ENCODE data around the gene DUSP5. TPM values are rescaled to one million over a fixed set of nuclear protein-coding genes. Genes with fewer than 3 reads are reported as not detected.

Gene DUSP5
- total and polyA plus RNA-seq, 2 of the 8 experiments (the other 6 are each of a cell fraction or from before 2014, with no cell fraction given), result 13.6 to 30.3 TPM

DNA sequence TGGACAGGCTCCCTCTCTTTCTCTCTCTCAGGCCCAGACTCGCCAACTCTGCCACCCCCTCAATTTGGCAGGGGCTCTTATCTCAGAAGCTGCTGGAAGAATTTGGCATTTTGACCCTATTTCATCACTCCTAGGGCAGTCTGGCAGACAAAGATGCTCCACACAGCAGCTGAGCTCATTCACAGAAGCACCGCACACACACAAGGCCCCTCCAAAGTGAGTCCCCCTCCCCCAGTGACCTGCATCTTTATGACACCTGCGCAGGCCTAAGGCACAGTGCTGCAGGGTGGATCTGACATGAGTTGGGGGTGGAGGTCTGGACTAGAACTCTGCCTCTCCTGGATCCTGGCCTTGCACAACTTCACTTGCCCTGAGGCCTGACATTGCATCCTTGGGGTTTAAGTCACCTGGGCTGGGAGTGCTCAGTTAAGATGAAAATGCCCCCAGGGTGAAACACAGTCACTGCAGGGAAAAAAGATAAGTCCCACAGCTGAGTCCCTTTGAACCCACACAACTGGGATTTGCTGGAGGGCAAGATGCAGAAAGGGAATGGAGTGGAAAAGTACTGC lies 41.1 kb upstream of the DUSP5 start (continued):
- TF ChIP-seq CHD7 (IDR thresholded peaks at IDR 0.05; ENCODE audit: insufficient replicate concordance, low read length) (no peak), JUND (IDR thresholded peaks at IDR 0.05; ENCODE audit: low read length) (no peak), POLR2A (IDR thresholded peaks at IDR 0.05; ENCODE audit: control extremely low read depth in 1 of 2, low read depth in 2 of 2, low read length in 2 of 2) (no peak), RAD21 (IDR thresholded peaks at IDR 0.05 in 1 of 2, conservative IDR thresholded peaks at IDR 0.05 in 1 of 2; ENCODE audit: low read depth in 2 of 2, low read length in 2 of 2) (no peak), BACH1 (IDR thresholded peaks at IDR 0.05; ENCODE audit: low read length) (no peak), TAF1 (IDR thresholded peaks at IDR 0.05; ENCODE audit: low read depth, low read length) (no peak), CHD2 (IDR thresholded peaks at IDR 0.05; ENCODE audit: low read length) (no peak), GABPA (IDR thresholded peaks at IDR 0.05; ENCODE audit: borderline replicate concordance, insufficient read depth, low read length) (no peak)
